HL-60 (cell line): ENCODE results near the gene ACP3.

Experiments used
- DNase-seq, 2 experiments: peaks; one replicate each; pipeline ENCODE4 v3.0.0-alpha.2; 2010 to 2020; ENCODE audit warnings: low read depth in 1 of 2, low spot score in 1 of 2
- H3K27ac ChIP-seq: fragments of 250-450 bp; sonication (Bioruptor Pico); replicated peaks from 2 replicates; pipeline ENCODE4 v1.5.1; 2020; ENCODE audit warnings: mild to moderate bottlenecking, moderate library complexity
- H3K27me3 ChIP-seq: fragments of 250-450 bp; sonication (Bioruptor Pico); 2 replicates; pipeline ENCODE4 v1.5.1; 2021; ENCODE audit warnings: mild to moderate bottlenecking, moderate library complexity; ENCODE audit not compliant: insufficient read depth, poor library complexity, severe bottlenecking
- H3K4me3 ChIP-seq: replicated peaks from 2 replicates; pipeline ENCODE4 v1.5.1; 2011; ENCODE audit warnings: mild to moderate bottlenecking, control low read depth, low read length; ENCODE audit not compliant: insufficient read depth
- CTCF ChIP-seq: IDR thresholded peaks from one replicate; pipeline ENCODE4 v1.5.1; 2011; ENCODE audit warnings: low read length, control low read depth, inconsistent platforms; ENCODE audit not compliant: insufficient read depth
- GABPA ChIP-seq: IDR thresholded peaks from 2 replicates; pipeline ENCODE4 v1.6.1; 2012; ENCODE audit warnings: low read depth
- POLR2AphosphoS5 ChIP-seq: IDR thresholded peaks from 2 replicates; pipeline ENCODE4 v1.6.1; 2012; ENCODE audit warnings: low read depth
- REST ChIP-seq: IDR thresholded peaks from 2 replicates; pipeline ENCODE4 v1.6.1; 2012; ENCODE audit warnings: low read depth; ENCODE audit not compliant: insufficient replicate concordance
- SPI1 ChIP-seq: IDR thresholded peaks from 2 replicates; pipeline ENCODE4 v1.6.1; 2012; ENCODE audit warnings: low read depth, mild to moderate bottlenecking, borderline replicate concordance

Gene ACP3

GRCh38 chr3:132326251-132326650, 9.0 kb downstream of the ACP3 start:
- no peaks in the 10 kb centered on the region for H3K27me3 ChIP-seq
- TF ChIP-seq CTCF (no peak), GABPA (no peak), REST (no peak)
- no peak overlapping the region for H3K4me3 ChIP-seq
- no peak for DNase-seq
- H3K27ac ChIP-seq = no peak overlapping the region

- no peak for TF ChIP-seq GABPA
- TF ChIP-seq POLR2AphosphoS5 = no peak
- TF ChIP-seq REST = no peak
- no peak for TF ChIP-seq CTCF
- no peak for TF ChIP-seq SPI1
- Histone ChIP-seq H3K27me3 (no peaks in the 10 kb centered on the region), H3K4me3 (no peak overlapping the region), H3K27ac (no peak overlapping the region)
- no peak for DNase-seq
Measured at GRCh38 chr3:132332082-132332481, 14.9 kb downstream of the ACP3 start.

GRCh38 chr3:132332508-132332907, 15.3 kb downstream of the ACP3 start:
- Histone ChIP-seq H3K4me3 (no peak overlapping the region), H3K27me3 (no peaks in the 10 kb centered on the region), H3K27ac (no peak overlapping the region)
- TF ChIP-seq GABPA (no peak), REST (no peak), POLR2AphosphoS5 (no peak), SPI1 (no peak), CTCF (no peak)
- no peak for DNase-seq
